Measurements from ENCODE around the gene SLC20A1.

DNA sequence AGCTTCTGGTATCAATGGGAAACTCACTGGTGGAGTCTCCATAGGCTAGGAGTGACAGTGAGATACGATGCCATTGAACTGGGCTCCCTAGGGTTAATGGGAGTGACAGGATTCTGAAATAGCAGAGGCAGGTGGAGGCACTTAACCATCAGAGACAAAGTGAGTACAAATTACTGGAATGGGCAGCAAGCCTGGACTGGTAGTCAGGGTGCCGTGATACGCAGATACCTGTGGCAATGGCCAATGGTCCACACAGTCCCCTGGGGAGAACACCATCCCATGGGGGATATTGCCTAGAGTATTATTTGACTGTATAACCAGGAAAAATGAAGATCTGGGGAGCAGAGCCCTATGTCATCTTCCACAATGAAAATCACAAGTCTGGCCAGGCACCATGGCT lies 44.0 kb upstream of the SLC20A1 start:
- TF ChIP-seq, protein P1, sequence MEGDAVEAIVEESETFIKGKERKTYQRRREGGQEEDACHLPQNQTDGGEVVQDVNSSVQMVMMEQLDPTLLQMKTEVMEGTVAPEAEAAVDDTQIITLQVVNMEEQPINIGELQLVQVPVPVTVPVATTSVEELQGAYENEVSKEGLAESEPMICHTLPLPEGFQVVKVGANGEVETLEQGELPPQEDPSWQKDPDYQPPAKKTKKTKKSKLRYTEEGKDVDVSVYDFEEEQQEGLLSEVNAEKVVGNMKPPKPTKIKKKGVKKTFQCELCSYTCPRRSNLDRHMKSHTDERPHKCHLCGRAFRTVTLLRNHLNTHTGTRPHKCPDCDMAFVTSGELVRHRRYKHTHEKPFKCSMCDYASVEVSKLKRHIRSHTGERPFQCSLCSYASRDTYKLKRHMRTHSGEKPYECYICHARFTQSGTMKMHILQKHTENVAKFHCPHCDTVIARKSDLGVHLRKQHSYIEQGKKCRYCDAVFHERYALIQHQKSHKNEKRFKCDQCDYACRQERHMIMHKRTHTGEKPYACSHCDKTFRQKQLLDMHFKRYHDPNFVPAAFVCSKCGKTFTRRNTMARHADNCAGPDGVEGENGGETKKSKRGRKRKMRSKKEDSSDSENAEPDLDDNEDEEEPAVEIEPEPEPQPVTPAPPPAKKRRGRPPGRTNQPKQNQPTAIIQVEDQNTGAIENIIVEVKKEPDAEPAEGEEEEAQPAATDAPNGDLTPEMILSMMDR (IDR thresholded peaks at IDR 0.05 in 2 of 3, conservative IDR thresholded peaks at IDR 0.05 in 1 of 3; ENCODE audit: borderline replicate concordance in 1 of 3, insufficient read depth in 1 of 3, low read depth in 2 of 3, low read length in 2 of 3) = no peak
- TF ChIP-seq, protein P2, sequence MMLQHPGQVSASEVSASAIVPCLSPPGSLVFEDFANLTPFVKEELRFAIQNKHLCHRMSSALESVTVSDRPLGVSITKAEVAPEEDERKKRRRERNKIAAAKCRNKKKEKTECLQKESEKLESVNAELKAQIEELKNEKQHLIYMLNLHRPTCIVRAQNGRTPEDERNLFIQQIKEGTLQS (IDR thresholded peaks at IDR 0.05) = no peak
- TF ChIP-seq POLR2A (IDR thresholded peaks at IDR 0.05; ENCODE audit: borderline replicate concordance, extremely low read depth, insufficient read depth, insufficient read length) (no peak), SP1 (IDR thresholded peaks at IDR 0.05; ENCODE audit: low read depth) (no peak), TCF7L2 (IDR thresholded peaks at IDR 0.05; ENCODE audit: borderline replicate concordance, extremely low read depth, insufficient read depth, insufficient read length) (no peak), RAD21 (IDR thresholded peaks at IDR 0.05; ENCODE audit: low read depth) (no peak), EZH2phosphoT487 (IDR thresholded peaks at IDR 0.05; ENCODE audit: borderline replicate concordance) (no peak), EZH2 (IDR thresholded peaks at IDR 0.05) (no peak), CBX3 (IDR thresholded peaks at IDR 0.05; ENCODE audit: low read depth) (no peak), ZFX (IDR thresholded peaks at IDR 0.05) (no peak), YY1 (IDR thresholded peaks at IDR 0.05; ENCODE audit: extremely low read depth, insufficient replicate concordance, low read depth, low read length) (no peak)
- TF ChIP-seq, protein P3, sequence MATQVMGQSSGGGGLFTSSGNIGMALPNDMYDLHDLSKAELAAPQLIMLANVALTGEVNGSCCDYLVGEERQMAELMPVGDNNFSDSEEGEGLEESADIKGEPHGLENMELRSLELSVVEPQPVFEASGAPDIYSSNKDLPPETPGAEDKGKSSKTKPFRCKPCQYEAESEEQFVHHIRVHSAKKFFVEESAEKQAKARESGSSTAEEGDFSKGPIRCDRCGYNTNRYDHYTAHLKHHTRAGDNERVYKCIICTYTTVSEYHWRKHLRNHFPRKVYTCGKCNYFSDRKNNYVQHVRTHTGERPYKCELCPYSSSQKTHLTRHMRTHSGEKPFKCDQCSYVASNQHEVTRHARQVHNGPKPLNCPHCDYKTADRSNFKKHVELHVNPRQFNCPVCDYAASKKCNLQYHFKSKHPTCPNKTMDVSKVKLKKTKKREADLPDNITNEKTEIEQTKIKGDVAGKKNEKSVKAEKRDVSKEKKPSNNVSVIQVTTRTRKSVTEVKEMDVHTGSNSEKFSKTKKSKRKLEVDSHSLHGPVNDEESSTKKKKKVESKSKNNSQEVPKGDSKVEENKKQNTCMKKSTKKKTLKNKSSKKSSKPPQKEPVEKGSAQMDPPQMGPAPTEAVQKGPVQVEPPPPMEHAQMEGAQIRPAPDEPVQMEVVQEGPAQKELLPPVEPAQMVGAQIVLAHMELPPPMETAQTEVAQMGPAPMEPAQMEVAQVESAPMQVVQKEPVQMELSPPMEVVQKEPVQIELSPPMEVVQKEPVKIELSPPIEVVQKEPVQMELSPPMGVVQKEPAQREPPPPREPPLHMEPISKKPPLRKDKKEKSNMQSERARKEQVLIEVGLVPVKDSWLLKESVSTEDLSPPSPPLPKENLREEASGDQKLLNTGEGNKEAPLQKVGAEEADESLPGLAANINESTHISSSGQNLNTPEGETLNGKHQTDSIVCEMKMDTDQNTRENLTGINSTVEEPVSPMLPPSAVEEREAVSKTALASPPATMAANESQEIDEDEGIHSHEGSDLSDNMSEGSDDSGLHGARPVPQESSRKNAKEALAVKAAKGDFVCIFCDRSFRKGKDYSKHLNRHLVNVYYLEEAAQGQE (IDR thresholded peaks at IDR 0.05; ENCODE audit: low read depth) = no peak
